GM21576 (cell line): ENCODE data around the gene MAST2.
A peak's percentile ranks its signal among the peaks of the same experiment; 100 is the strongest.
"Not testable (repeated sequence)": the region's sequence is repeated elsewhere in the genome, so short reads cannot be mapped to it uniquely, and the experiment has no call there.

Experiments
- ATAC-seq: cut with Tn5 transposase; IDR thresholded peaks from one replicate; pipeline ENCODE4 v1.9.1; 2021; ENCODE audit warnings: mild to moderate bottlenecking, moderate library complexity; ENCODE audit not compliant: unreplicated experiment

MAST2 gene

GRCh38 chr1:45809761-45810160 lies 6.3 kb downstream of the MAST2 start:
- no peak for ATAC-seq

GRCh38 chr1:45814776-45815175 lies 11.4 kb downstream of the MAST2 start:
- ATAC-seq: no peak

GRCh38 chr1:45815667-45816458 lies 12.5 kb downstream of the MAST2 start:
- no peak for ATAC-seq

- ATAC-seq: no peak
Observed at GRCh38 chr1:45820173-45820572, 16.8 kb downstream of the MAST2 start.

- ATAC-seq: no peak
Observed at GRCh38 chr1:45820788-45821187, 17.4 kb downstream of the MAST2 start.

- no peak for ATAC-seq
Observed at GRCh38 chr1:45822644-45823043, 19.2 kb downstream of the MAST2 start.

GRCh38 chr1:45824607-45825006 lies 21.2 kb downstream of the MAST2 start:
- ATAC-seq: no peak

- ATAC-seq: no peak
Observed at GRCh38 chr1:45827256-45827655, 23.8 kb downstream of the MAST2 start.

GRCh38 chr1:45828841-45829240 lies 25.4 kb downstream of the MAST2 start:
- no peak for ATAC-seq

GRCh38 chr1:45833361-45833760 lies 29.9 kb downstream of the MAST2 start:
- ATAC-seq: no peak

GRCh38 chr1:45834689-45835088 lies 31.3 kb downstream of the MAST2 start:
- ATAC-seq: no peak

GRCh38 chr1:45836451-45836850 lies 33.0 kb downstream of the MAST2 start:
- ATAC-seq: no peak

GRCh38 chr1:45836861-45837260 lies 33.4 kb downstream of the MAST2 start:
- ATAC-seq: not testable (repeated sequence)

- not testable (repeated sequence) for ATAC-seq
Observed at GRCh38 chr1:45838322-45838721, 34.9 kb downstream of the MAST2 start.

- ATAC-seq: peak; percentile 44
Observed at GRCh38 chr1:45840704-45841103, 37.3 kb downstream of the MAST2 start.

- ATAC-seq: no peak
Observed at GRCh38 chr1:45842786-45843185, 39.4 kb downstream of the MAST2 start.

- ATAC-seq: no peak
Observed at GRCh38 chr1:45843474-45843905, 40.1 kb downstream of the MAST2 start.

- not testable (repeated sequence) for ATAC-seq
Observed at GRCh38 chr1:45844000-45844399, 40.6 kb downstream of the MAST2 start.

- ATAC-seq: no peak
Observed at GRCh38 chr1:45846931-45847330, 43.5 kb downstream of the MAST2 start.

- ATAC-seq: no peak
Observed at GRCh38 chr1:45848097-45848496, 44.7 kb downstream of the MAST2 start.

- no peak for ATAC-seq
Observed at GRCh38 chr1:45848714-45849113, 45.3 kb downstream of the MAST2 start.

GRCh38 chr1:45850017-45850416 lies 46.6 kb downstream of the MAST2 start:
- no peak for ATAC-seq

- ATAC-seq: no peak
Observed at GRCh38 chr1:45854724-45855123, 51.3 kb downstream of the MAST2 start.
